ENCODE results near the gene TACSTD2. TPM values are rescaled to one million over a fixed set of nuclear protein-coding genes. Genes with fewer than 3 reads are reported as not detected.
"Not testable (repeated sequence)": the region's sequence is repeated elsewhere in the genome, so short reads cannot be mapped to it uniquely, and the experiment has no call there.

The TACSTD2 gene
- total RNA-seq, 2 donors from 2014 or later, result 0.46 to 0.51 TPM

DNA sequence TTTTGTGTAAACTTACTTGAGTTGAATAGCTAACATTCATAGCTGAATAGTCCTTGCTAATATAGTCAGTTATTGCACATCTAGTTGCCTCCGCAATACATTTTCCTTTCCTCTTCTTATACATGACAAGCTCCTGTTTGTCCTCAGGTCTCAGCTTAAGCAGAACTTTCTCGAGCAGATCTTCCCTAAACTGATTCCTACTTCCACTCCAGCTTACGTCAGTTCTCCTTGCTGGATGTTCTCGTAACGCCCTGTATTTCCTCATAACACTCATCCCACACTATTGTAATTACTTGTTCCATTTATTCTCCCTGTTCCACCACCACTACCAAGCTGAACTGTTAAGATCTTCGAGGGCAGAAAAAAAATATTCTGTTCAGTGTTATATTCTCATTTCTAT lies 15.4 kb downstream of the TACSTD2 start:
- H3K4me3 ChIP-seq (ENCODE audit: low read length), result no peak overlapping the region
- DNase-seq, result no peak
- peaks cover 5% of the 10 kb centered on the region for H3K27me3 Mint-ChIP-seq (ENCODE audit: insufficient read depth)
- no peaks in the 10 kb centered on the region for H3K27me3 ChIP-seq (ENCODE audit: control insufficient read depth, insufficient read depth, low read length, poor library complexity, severe bottlenecking)
- H3K4me1 ChIP-seq (ENCODE audit: control insufficient read depth, insufficient read depth, low read length), result no peaks in the 10 kb centered on the region
- no peak overlapping the region for H3K27ac Mint-ChIP-seq
- no peak overlapping the region for H3K27ac ChIP-seq (ENCODE audit: low read depth, low read length)
- no peaks in the 10 kb centered on the region for H3K36me3 Mint-ChIP-seq (ENCODE audit: low read depth)
- TF ChIP-seq, protein P1, sequence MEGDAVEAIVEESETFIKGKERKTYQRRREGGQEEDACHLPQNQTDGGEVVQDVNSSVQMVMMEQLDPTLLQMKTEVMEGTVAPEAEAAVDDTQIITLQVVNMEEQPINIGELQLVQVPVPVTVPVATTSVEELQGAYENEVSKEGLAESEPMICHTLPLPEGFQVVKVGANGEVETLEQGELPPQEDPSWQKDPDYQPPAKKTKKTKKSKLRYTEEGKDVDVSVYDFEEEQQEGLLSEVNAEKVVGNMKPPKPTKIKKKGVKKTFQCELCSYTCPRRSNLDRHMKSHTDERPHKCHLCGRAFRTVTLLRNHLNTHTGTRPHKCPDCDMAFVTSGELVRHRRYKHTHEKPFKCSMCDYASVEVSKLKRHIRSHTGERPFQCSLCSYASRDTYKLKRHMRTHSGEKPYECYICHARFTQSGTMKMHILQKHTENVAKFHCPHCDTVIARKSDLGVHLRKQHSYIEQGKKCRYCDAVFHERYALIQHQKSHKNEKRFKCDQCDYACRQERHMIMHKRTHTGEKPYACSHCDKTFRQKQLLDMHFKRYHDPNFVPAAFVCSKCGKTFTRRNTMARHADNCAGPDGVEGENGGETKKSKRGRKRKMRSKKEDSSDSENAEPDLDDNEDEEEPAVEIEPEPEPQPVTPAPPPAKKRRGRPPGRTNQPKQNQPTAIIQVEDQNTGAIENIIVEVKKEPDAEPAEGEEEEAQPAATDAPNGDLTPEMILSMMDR (conservative IDR thresholded peaks at IDR 0.05), result no peak
- no peak overlapping the region for H3K4me3 Mint-ChIP-seq
- H3K9me3 ChIP-seq (ENCODE audit: control insufficient read depth, low read length), result no peaks in the 10 kb centered on the region
- no peak overlapping the region for H3K9ac ChIP-seq (ENCODE audit: extremely low read depth, low read length, poor library complexity, severe bottlenecking)
- peaks cover 5% of the 10 kb centered on the region for H3K9me3 Mint-ChIP-seq
- WGBS, 2 experiments (ENCODE audit: insufficient coverage in 1 of 2, insufficient read length in 1 of 2), result 81 to 91% methylated on average over 2 to 6 of the region's 6 CpGs
- no peaks in the 10 kb centered on the region for H3K36me3 ChIP-seq (ENCODE audit: control insufficient read depth, insufficient read depth, low read length)
- H3K4me1 Mint-ChIP-seq, result peaks cover 7% of the 10 kb centered on the region

DNA sequence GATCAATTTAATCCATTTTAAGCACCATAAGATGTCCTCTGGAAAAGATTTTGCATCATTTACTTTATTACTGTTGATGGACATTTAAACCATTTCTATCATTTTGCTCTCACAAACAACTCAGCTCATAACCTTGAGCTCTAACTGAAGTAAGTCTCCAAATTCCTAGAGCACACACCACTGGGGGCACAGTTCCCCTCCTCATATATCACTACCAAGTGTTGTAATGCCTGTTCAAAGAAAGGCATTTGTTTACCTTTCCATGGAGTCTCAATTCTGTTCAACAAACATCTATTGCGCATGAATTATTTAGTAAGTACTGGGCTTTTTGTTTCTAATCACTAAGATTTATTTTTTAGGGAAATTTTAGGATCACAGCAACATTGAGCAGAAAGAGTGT lies 21.7 kb downstream of the TACSTD2 start:
- TF ChIP-seq, protein P1 (conservative IDR thresholded peaks at IDR 0.05), result peak; percentile 45
- Mint-ChIP-seq H3K4me3 (no peak overlapping the region), H3K9me3 (peaks cover 5% of the 10 kb centered on the region)

DNA sequence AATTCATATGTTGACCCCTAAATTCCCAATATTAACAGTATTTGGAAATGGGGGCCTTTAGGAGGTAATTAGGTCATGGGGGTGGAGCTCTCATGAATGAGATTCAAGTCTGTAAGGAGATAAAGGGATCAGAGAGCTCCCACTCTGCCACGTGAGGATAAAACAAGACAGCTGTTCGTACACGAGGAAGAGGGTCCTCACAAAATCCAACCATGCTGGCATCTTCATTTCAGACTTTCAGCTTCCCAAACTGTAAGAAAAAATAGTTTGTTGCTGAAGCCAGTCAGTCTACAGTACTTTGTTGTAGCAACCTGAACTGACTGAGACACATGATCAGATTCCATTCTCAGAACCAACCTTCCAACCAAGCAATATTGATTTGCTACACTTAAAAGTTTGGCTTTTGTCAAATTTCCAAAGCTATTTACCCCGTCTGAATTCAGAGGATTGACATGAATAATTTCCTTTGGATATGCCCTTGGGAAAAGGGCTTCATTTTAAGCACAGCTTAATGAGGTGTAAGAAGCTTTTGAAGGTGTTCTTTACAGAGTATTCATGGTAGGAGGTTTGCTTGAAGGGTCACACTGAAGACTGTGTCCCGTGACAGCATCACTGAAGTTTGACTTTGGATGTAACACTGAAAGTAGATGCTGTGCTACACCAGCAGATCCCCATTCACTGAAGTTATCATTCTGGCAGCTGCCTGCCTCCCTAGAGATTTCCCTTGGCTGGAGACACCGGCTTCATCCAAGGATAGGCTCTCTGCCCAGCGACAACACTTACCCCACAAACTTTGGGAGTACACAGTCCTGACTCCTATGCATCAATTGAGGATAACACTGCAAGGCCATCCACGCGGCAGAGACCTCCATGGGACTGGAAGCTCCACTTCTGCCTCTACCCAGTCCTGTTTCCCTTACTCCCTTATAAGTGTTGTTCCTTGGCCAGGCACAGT lies 25.6 kb downstream of the TACSTD2 start:
- TF ChIP-seq, protein P1 (conservative IDR thresholded peaks at IDR 0.05), result no peak
- DNase-seq, result no peak
- WGBS, 2 experiments (ENCODE audit: insufficient coverage in 1 of 2, insufficient read length in 1 of 2), result 78 to 91% methylated on average over 8 to 9 of the region's 9 CpGs
- Histone ChIP-seq H3K27me3 (ENCODE audit: control insufficient read depth, insufficient read depth, low read length, poor library complexity, severe bottlenecking) (no peaks in the 10 kb centered on the region), H3K4me1 (ENCODE audit: control insufficient read depth, insufficient read depth, low read length) (peaks cover 7% of the 10 kb centered on the region), H3K27ac (ENCODE audit: low read depth, low read length) (peak overlapping the region; percentile 61), H3K36me3 (ENCODE audit: control insufficient read depth, insufficient read depth, low read length) (no peaks in the 10 kb centered on the region), H3K9ac (ENCODE audit: extremely low read depth, low read length, poor library complexity, severe bottlenecking) (no peak overlapping the region), H3K9me3 (ENCODE audit: control insufficient read depth, low read length) (no peaks in the 10 kb centered on the region), H3K4me3 (ENCODE audit: low read length) (no peak overlapping the region)
- Mint-ChIP-seq H3K27ac (no peak overlapping the region), H3K36me3 (ENCODE audit: low read depth) (no peaks in the 10 kb centered on the region), H3K4me3 (no peak overlapping the region), H3K27me3 (ENCODE audit: insufficient read depth) (no peaks in the 10 kb centered on the region), H3K9me3 (no peaks in the 10 kb centered on the region), H3K4me1 (peaks cover 31% of the 10 kb centered on the region)

More for the DNA sequence above, 21.7 kb downstream of the TACSTD2 start:
- no peak overlapping the region for H3K27ac Mint-ChIP-seq
- H3K4me1 ChIP-seq (ENCODE audit: control insufficient read depth, insufficient read depth, low read length), result no peaks in the 10 kb centered on the region
- no peak overlapping the region for H3K4me3 ChIP-seq (ENCODE audit: low read length)
- DNase-seq, result no peak
- H3K4me1 Mint-ChIP-seq, result peaks cover 8% of the 10 kb centered on the region
- no peak overlapping the region for H3K27ac ChIP-seq (ENCODE audit: low read depth, low read length)
- WGBS, 2 experiments (ENCODE audit: insufficient coverage in 1 of 2, insufficient read length in 1 of 2), result 100% methylated on average over 1 of the region's 1 CpG; no CpG with 5 or more reads in 1 of the 2 experiments
- H3K9me3 ChIP-seq (ENCODE audit: control insufficient read depth, low read length), result no peaks in the 10 kb centered on the region
- H3K36me3 ChIP-seq (ENCODE audit: control insufficient read depth, insufficient read depth, low read length), result no peaks in the 10 kb centered on the region
- H3K27me3 Mint-ChIP-seq (ENCODE audit: insufficient read depth), result no peaks in the 10 kb centered on the region
- no peaks in the 10 kb centered on the region for H3K36me3 Mint-ChIP-seq (ENCODE audit: low read depth)
- H3K27me3 ChIP-seq (ENCODE audit: control insufficient read depth, insufficient read depth, low read length, poor library complexity, severe bottlenecking), result no peaks in the 10 kb centered on the region
- H3K9ac ChIP-seq (ENCODE audit: extremely low read depth, low read length, poor library complexity, severe bottlenecking), result no peak overlapping the region

DNA sequence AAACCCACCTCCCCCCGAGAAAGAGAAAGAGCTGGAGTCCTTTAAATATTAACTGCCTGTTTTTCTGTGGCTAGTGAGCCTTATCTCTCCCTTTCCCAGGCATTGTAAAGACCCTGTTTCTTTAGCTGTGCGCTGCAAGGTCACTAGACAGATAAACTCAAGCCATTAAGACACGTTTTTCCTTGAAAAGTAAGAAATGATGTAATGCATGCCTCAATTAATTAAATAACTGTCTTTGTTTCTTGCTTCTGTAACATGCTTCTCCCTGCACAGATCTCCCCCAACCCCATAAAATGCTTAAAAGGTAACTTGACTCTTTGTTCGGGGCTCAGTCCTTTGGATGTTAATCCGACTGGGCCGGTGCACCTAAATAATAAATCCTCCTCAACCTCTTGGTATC lies 27.8 kb downstream of the TACSTD2 start:
- H3K4me1 ChIP-seq (ENCODE audit: control insufficient read depth, insufficient read depth, low read length); H3K9me3 Mint-ChIP-seq; H3K9ac ChIP-seq (ENCODE audit: extremely low read depth, low read length, poor library complexity, severe bottlenecking); H3K27me3 Mint-ChIP-seq (ENCODE audit: insufficient read depth); H3K4me3 ChIP-seq (ENCODE audit: low read length); H3K27me3 ChIP-seq (ENCODE audit: control insufficient read depth, insufficient read depth, low read length, poor library complexity, severe bottlenecking); H3K36me3 ChIP-seq (ENCODE audit: control insufficient read depth, insufficient read depth, low read length); DNase-seq; H3K9me3 ChIP-seq (ENCODE audit: control insufficient read depth, low read length); H3K36me3 Mint-ChIP-seq (ENCODE audit: low read depth); H3K27ac ChIP-seq (ENCODE audit: low read depth, low read length): not testable (repeated sequence)
- 64 to 86% methylated on average over 3 to 6 of the region's 6 CpGs for WGBS, 2 experiments (ENCODE audit: insufficient coverage in 1 of 2, insufficient read length in 1 of 2)
- peak overlapping the region; percentile 14 for H3K4me3 Mint-ChIP-seq
- peaks cover 31% of the 10 kb centered on the region for H3K4me1 Mint-ChIP-seq
- H3K27ac Mint-ChIP-seq, result peak overlapping the region; percentile 36

All from endodermal cell (in vitro differentiated cells).